SK-N-SH treated with all-trans-retinoic acid at 6 μM for 48 hours (cell line): ENCODE data around the gene NACAD.

Source experiments
- ATAC-seq: fragments of 200-7000 bp; cut with Tn5 transposase; 3 replicates; pipeline ENCODE4 v1.9.1; 2020; ENCODE audit warnings: mild to moderate bottlenecking, moderate library complexity
- CSDC2 ChIP-seq: fragments of 250-450 bp; sonication (Bioruptor Pico); IDR thresholded peaks from 2 replicates; pipeline ENCODE4 v1.5.0; 2020; ENCODE audit warnings: mild to moderate bottlenecking, moderate library complexity
- ESRRG ChIP-seq: fragments of 250-450 bp; sonication (Bioruptor Pico); IDR thresholded peaks from 2 replicates; pipeline ENCODE4 v1.6.1; 2021; ENCODE audit warnings: mild to moderate bottlenecking
- GLIS3 ChIP-seq: fragments of 250-450 bp; sonication (Bioruptor Pico); IDR thresholded peaks from 2 replicates; pipeline ENCODE4 v1.5.0; 2020; ENCODE audit warnings: mild to moderate bottlenecking, moderate library complexity
- ISL1 ChIP-seq: fragments of 250-450 bp; sonication (Bioruptor Pico); IDR thresholded peaks from 2 replicates; pipeline ENCODE4 v2.1.2; 2022; ENCODE audit warnings: mild to moderate bottlenecking, moderate library complexity
- OSR1 ChIP-seq: fragments of 250-450 bp; sonication (Bioruptor Pico); IDR thresholded peaks from 2 replicates; pipeline ENCODE4 v1.8.0; 2022; ENCODE audit warnings: moderate library complexity, mild to moderate bottlenecking, inconsistent platforms
- PATZ1 ChIP-seq: fragments of 250-450 bp; sonication (Bioruptor Pico); IDR thresholded peaks from 2 replicates; pipeline ENCODE4 v1.8.0; 2020; ENCODE audit warnings: mild to moderate bottlenecking, moderate library complexity, borderline replicate concordance
- PPARA ChIP-seq: fragments of 250-450 bp; sonication (Bioruptor Pico); IDR thresholded peaks from 2 replicates; pipeline ENCODE4 v1.5.0; 2020; ENCODE audit warnings: mild to moderate bottlenecking, borderline replicate concordance
- RARB ChIP-seq: fragments of 250-450 bp; sonication (Bioruptor Pico); IDR thresholded peaks from 2 replicates; pipeline ENCODE4 v1.8.0; 2021; ENCODE audit warnings: mild to moderate bottlenecking, moderate library complexity
- SNAI2 ChIP-seq: fragments of 250-450 bp; sonication (Bioruptor Pico); IDR thresholded peaks from 2 replicates; pipeline ENCODE4 v1.5.0; 2020; ENCODE audit warnings: mild to moderate bottlenecking, moderate library complexity
- TCF4 ChIP-seq: fragments of 250-450 bp; sonication (Bioruptor Pico); IDR thresholded peaks from 2 replicates; pipeline ENCODE4 v1.8.0; 2021; ENCODE audit warnings: mild to moderate bottlenecking, moderate library complexity, borderline replicate concordance
- TOX ChIP-seq: fragments of 250-450 bp; sonication (Bioruptor Pico); IDR thresholded peaks from 2 replicates; pipeline ENCODE4 v1.8.0; 2021; ENCODE audit warnings: mild to moderate bottlenecking, moderate library complexity, borderline replicate concordance
- ZC3H10 ChIP-seq: fragments of 250-450 bp; sonication (Bioruptor Pico); IDR thresholded peaks from 2 replicates; pipeline ENCODE4 v1.5.1; 2021; ENCODE audit warnings: mild to moderate bottlenecking, moderate library complexity
- ZFP30 ChIP-seq: fragments of 450-650 bp; formaldehyde crosslinking; IDR thresholded peaks from 2 replicates; pipeline ENCODE4 v1.5.0; 2022; ENCODE audit warnings: mild to moderate bottlenecking, moderate library complexity
- ZNF565 ChIP-seq: fragments of 450-650 bp; formaldehyde crosslinking; conservative IDR thresholded peaks from 2 replicates; pipeline ENCODE4 v1.5.0; 2020; ENCODE audit warnings: low read depth, mild to moderate bottlenecking, moderate library complexity
- ZNF70 ChIP-seq: fragments of 450-650 bp; formaldehyde crosslinking; IDR thresholded peaks from 2 replicates; pipeline ENCODE4 v1.5.0; 2020; ENCODE audit warnings: mild to moderate bottlenecking, moderate library complexity
- ZNF8 ChIP-seq: fragments of 450-650 bp; formaldehyde crosslinking; IDR thresholded peaks from 2 replicates; pipeline ENCODE4 v1.5.0; 2020; ENCODE audit warnings: mild to moderate bottlenecking, moderate library complexity
- TF ChIP-seq, protein P1 (sequence below): fragments of 250-450 bp; sonication (Bioruptor Pico); IDR thresholded peaks from 2 replicates; pipeline ENCODE4 v1.5.1; 2020; ENCODE audit warnings: low read depth, mild to moderate bottlenecking, moderate library complexity
- TF ChIP-seq, protein P2 (sequence below): fragments of 250-450 bp; sonication (Bioruptor Pico); IDR thresholded peaks from 2 replicates; pipeline ENCODE4 v1.8.0; 2021; ENCODE audit warnings: low read depth, mild to moderate bottlenecking, moderate library complexity, borderline replicate concordance
- TF ChIP-seq, protein P3 (sequence below): fragments of 250-450 bp; sonication (Bioruptor Pico); IDR thresholded peaks from 2 replicates; pipeline ENCODE4 v1.5.0; 2020; ENCODE audit warnings: mild to moderate bottlenecking, moderate library complexity

The NACAD gene

GRCh38 chr7:45075871-45076796, 12.6 kb downstream of the NACAD start:
- no peak for ATAC-seq
- no peak for TF ChIP-seq CSDC2 (CRISPR knock-in tag)
- no peak for TF ChIP-seq ESRRG (CRISPR knock-in tag)
- no peak for TF ChIP-seq PPARA (CRISPR knock-in tag)
- no peak for TF ChIP-seq ZNF8 (CRISPR knock-in tag)
- TF ChIP-seq ZFP30 (CRISPR knock-in tag) = no peak
- no peak for TF ChIP-seq ZNF70

GRCh38 chr7:45075355-45075644, 13.5 kb downstream of the NACAD start:
- TF ChIP-seq, protein P1, sequence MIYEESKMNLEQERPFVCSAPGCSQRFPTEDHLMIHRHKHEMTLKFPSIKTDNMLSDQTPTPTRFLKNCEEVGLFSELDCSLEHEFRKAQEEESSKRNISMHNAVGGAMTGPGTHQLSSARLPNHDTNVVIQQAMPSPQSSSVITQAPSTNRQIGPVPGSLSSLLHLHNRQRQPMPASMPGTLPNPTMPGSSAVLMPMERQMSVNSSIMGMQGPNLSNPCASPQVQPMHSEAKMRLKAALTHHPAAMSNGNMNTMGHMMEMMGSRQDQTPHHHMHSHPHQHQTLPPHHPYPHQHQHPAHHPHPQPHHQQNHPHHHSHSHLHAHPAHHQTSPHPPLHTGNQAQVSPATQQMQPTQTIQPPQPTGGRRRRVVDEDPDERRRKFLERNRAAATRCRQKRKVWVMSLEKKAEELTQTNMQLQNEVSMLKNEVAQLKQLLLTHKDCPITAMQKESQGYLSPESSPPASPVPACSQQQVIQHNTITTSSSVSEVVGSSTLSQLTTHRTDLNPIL (CRISPR knock-in tag) = no peak
- TF ChIP-seq GLIS3 (CRISPR knock-in tag) (no peak), ZNF8 (CRISPR knock-in tag) (no peak), ISL1 (CRISPR knock-in tag) (no peak), SNAI2 (no peak), ESRRG (CRISPR knock-in tag) (no peak), OSR1 (CRISPR knock-in tag) (no peak)
- TF ChIP-seq, protein P2, sequence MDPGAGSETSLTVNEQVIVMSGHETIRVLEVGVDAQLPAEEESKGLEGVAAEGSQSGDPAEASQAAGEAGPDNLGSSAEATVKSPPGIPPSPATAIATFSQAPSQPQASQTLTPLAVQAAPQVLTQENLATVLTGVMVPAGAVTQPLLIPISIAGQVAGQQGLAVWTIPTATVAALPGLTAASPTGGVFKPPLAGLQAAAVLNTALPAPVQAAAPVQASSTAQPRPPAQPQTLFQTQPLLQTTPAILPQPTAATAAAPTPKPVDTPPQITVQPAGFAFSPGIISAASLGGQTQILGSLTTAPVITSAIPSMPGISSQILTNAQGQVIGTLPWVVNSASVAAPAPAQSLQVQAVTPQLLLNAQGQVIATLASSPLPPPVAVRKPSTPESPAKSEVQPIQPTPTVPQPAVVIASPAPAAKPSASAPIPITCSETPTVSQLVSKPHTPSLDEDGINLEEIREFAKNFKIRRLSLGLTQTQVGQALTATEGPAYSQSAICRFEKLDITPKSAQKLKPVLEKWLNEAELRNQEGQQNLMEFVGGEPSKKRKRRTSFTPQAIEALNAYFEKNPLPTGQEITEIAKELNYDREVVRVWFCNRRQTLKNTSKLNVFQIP (CRISPR knock-in tag) = no peak
- ATAC-seq = no peak

DNA sequence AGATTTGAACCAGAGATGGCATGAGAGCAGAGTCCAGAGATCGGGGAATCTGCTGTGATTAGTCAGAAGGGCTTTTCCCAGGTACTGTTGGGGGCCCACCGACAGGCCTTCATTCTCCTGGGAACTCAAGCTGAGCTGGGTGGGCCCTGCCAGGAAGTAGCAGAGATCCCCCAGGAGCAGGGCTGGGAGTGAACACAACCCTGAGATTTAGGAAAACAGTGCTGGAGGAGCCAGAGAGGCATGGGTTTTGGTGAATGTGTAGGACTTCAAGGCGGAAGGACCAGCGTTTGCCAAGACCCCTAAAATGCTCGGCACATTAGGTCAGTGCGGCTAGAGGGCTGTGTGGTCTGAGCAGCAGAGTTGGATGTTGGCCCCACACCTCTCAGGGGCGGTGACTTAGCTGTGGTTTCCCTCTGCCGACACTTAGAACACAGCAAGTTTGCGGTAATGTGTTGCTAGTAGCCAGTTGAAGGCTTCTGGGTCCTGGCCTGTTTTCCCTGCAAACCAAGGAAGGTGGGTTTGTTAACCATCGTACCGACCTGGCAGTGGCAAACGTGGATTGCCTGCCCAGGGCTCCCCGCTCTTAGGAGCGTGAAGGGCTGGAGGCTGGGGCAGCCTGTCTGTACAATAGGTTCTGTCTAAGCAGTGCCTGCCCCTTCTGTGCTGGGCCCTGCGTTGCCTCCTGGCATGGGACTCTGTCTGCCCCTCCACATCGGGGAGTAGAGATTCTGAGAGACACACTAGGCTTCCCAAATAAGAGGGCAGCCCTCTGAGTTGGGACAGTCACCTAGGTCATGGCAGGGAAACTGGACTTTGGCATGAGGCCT, 14.0 kb downstream of the NACAD start:
- no peak for ATAC-seq
- no peak for TF ChIP-seq RARB
- TF ChIP-seq OSR1 (CRISPR knock-in tag) = no peak
- TF ChIP-seq, protein P3, sequence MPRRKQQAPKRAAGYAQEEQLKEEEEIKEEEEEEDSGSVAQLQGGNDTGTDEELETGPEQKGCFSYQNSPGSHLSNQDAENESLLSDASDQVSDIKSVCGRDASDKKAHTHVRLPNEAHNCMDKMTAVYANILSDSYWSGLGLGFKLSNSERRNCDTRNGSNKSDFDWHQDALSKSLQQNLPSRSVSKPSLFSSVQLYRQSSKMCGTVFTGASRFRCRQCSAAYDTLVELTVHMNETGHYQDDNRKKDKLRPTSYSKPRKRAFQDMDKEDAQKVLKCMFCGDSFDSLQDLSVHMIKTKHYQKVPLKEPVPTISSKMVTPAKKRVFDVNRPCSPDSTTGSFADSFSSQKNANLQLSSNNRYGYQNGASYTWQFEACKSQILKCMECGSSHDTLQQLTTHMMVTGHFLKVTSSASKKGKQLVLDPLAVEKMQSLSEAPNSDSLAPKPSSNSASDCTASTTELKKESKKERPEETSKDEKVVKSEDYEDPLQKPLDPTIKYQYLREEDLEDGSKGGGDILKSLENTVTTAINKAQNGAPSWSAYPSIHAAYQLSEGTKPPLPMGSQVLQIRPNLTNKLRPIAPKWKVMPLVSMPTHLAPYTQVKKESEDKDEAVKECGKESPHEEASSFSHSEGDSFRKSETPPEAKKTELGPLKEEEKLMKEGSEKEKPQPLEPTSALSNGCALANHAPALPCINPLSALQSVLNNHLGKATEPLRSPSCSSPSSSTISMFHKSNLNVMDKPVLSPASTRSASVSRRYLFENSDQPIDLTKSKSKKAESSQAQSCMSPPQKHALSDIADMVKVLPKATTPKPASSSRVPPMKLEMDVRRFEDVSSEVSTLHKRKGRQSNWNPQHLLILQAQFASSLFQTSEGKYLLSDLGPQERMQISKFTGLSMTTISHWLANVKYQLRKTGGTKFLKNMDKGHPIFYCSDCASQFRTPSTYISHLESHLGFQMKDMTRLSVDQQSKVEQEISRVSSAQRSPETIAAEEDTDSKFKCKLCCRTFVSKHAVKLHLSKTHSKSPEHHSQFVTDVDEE (CRISPR knock-in tag) = no peak
- no peak for TF ChIP-seq GLIS3 (CRISPR knock-in tag)
- no peak for TF ChIP-seq ZC3H10 (CRISPR knock-in tag)
- no peak for TF ChIP-seq CSDC2 (CRISPR knock-in tag)
- TF ChIP-seq, protein P2 (CRISPR knock-in tag) = no peak
- no peak for TF ChIP-seq TOX (CRISPR knock-in tag)
- no peak for TF ChIP-seq ZFP30 (CRISPR knock-in tag)
- TF ChIP-seq PPARA (CRISPR knock-in tag) = no peak

GRCh38 chr7:45073786-45074527, 14.8 kb downstream of the NACAD start:
- no peak for TF ChIP-seq ZNF8 (CRISPR knock-in tag)
- TF ChIP-seq PATZ1 (CRISPR knock-in tag) = no peak
- TF ChIP-seq, protein P3 (CRISPR knock-in tag) = peak; percentile 66; the same call in 1 of the 2 replicates
- no peak for TF ChIP-seq ZNF565 (CRISPR knock-in tag)
- no peak for TF ChIP-seq OSR1 (CRISPR knock-in tag)
- TF ChIP-seq CSDC2 (CRISPR knock-in tag) = no peak
- TF ChIP-seq TCF4 (CRISPR knock-in tag) = peak; percentile 36; the same call in 1 of the 2 replicates
- TF ChIP-seq ZNF70 = peak; percentile 33; the same call in 1 of the 2 replicates
- TF ChIP-seq ZC3H10 (CRISPR knock-in tag) = no peak
- peak; percentile 40 for ATAC-seq
